HG02938 (cell line): ENCODE data around the gene CNMD.

Experiments used
- ATAC-seq: cut with Tn5 transposase; IDR thresholded peaks from one replicate; pipeline ENCODE4 v1.9.1; 2021; ENCODE audit warnings: mild to moderate bottlenecking, moderate library complexity; ENCODE audit not compliant: unreplicated experiment

CNMD gene

DNA sequence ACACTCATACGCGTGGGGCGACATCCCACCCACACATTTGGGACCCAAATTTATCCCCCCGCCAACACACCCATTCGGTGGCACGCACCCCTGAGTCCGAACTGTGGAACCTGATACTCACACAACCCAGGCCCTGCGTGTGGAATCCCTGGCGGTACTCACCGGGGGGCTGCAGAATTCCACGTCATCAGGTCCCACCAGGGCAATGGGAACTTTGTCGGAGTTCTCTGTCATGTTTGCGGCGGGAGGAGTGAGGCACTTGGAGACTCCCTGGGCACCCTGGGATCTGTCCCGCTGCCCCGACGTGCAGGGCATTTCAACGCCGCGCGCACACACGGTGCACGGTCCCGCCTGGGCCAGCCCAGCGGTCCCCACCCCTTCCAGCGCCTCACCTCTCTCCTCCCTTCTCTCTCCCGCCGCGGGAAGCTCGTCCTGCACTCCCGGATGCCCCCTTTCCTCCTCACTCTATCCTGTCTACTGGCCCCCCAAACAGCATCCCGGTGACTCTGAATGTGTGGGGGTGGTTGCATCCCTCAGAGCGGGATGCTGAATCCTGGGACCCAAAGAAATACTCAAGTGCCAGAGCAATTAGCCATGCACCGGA, at the start of gene CNMD:
CNMD (minus strand) TSS at position 353 of the 604 bp plus-strand sequence; CDS start at position 234, 119 bp downstream.
- no peak for ATAC-seq

GRCh38 chr13:52788011-52788410, 48.4 kb upstream of the CNMD start:
- ATAC-seq, result no peak

DNA sequence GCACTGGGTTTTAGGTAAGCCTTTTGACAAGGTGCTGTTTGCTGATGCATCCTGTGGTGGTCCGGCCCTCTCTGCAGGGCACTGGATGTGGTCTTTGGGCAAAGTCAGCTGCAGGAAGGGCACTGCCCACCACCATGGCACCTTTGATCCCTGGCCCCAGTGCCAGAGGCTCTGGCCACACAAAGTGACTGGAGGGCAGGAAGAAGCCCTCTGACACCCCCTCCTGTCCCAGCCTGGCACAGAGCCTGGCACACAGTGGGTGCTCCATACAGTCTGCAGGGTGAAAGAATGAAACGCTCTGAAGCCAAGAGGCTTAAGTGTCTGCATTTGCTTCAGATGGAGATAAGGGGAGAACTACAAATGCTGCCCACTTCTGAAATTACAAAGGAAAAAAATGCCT, 47.6 kb upstream of the CNMD start:
- ATAC-seq, result no peak

- no peak for ATAC-seq
Measured at GRCh38 chr13:52786766-52787165, 47.1 kb upstream of the CNMD start.

DNA sequence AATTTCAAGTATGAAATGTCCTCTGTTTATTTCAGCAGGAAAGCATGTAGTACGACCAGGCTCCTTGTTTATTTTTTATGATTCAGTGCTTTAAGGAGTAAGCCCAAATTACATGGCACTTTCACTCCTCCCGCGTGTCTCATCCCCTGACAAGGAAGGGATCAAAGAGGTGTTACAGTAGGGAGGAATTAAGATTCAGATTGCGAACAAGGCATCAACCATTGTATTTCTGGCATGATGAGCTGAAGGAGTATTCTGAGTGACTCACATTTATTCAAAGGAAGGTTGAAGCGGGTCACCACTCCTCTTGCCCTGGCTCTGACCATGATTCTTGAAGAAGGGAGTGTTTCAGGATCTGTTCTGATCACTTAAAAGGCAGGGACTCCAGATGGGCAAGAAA, 46.1 kb upstream of the CNMD start:
- ATAC-seq, result no peak

DNA sequence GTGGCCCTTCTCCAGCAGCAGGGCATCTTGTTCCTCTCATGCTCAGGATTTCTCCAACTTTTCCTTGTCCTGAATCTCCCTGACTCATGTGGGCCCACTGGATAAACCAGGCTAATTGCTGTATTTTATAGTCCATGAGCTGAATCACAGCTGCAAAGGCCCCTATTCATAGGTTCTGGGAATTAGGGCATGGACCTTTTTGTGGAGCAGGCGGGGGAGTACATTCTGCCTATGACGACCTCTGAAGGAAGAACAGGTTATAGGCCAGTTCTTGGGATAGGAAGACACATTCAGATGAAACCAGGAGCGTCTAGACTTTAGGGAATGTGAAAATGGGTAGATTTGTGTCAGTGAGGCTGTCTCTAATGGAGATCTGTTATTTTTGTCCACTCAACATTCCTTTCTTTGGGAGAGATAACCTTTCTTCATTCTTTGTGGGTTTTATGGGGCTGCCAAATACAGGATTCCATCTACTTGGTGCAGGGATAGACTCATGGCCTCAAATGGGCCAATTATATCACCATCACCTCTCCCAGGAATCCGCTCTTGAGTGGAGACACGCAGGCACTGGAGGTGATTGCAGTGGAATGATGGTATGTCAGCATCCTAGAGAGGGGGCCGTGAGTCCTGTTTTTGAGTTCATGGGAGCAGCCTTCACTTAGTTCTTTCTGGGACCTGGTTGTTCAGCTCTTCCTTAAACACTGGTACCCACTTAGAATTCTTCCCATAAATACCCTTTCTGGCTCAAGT, 45.1 kb upstream of the CNMD start:
- ATAC-seq, result no peak

DNA sequence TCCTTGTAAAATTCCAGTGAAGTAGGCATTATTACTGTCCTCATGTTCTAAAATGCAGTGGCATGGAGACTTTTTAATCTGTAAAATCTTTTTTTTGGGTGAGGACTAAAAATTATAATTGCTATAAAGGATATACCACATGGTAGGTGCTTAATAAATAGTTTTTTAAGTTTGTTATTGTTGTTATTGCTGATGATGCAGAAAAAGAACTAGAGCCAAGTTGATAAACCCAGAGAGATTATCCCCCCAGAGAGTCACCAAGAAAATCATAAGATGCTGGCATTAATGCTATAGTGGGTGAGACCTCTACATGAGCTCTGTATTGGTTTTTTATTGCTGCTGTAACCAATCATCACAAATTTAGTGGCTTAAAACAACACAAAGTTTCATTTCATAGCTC, 44.3 kb upstream of the CNMD start:
- no peak for ATAC-seq

DNA sequence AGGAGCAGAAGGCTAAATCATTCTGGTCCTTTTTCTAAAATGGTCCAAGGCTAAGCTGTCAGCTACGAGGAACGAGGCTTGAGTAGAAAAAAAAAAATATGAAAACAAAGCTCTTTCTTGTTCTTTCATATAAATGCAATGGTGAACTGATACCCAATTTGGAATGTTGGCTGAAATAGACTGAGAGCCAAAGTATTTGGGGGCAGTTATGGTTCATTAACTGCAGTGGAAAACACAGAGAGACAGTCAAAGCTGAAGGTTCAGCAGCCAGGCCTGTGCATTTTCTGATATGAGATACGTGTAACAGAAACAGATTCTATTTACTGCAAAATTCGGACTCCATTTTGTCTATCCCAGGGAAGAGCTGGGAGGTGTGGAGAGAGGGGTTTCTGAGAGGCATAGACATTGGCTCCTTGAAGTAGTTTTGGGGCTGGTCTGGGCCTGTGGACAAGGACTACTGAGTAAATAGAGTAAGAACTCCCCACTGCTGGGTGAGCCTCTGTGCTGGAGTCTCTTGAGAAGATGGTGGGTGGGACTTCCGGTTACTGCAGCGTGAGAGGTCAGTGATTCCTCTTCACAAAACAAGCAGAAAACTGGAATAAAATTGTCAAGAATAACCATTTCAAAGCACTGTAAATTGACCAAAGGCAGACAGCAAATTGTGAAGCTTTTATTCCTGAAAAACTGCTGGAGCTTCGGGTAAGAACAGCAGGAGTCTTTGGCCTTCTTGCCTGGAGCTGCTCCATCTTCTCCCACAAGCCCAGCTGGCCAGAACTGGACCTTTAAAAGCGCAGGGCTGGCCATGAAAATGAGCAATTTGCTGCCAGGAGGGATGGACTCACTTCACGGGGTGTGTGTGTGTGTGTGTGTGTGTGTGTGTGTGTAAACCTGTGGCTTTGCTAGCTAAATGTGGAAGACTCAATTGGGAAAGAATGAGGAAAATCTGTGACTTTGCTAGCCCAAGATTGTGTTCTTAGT, 43.1 kb upstream of the CNMD start:
- no peak for ATAC-seq

DNA sequence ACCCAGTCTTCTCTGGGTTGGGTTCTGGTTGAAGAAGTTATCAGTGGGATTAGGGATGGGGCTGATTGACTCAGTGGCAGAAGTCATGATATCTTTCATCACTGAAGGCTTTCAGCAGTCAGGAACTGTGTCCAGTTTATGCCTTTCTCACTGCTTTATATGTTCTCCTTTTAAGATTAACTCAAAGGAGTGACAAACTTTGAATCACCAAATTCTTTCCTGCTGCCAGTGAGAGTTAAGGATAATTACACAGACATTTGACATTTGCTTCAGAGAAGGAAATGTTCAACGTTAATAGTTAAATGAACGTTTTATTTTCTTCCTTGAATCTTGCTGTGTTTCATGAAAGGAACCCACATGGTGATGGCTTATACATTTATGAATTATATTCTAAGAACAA, 41.0 kb upstream of the CNMD start:
- no peak for ATAC-seq

- no peak for ATAC-seq
Measured at GRCh38 chr13:52780092-52780491, 40.5 kb upstream of the CNMD start.

- no peak for ATAC-seq
Measured at GRCh38 chr13:52779103-52779502, 39.5 kb upstream of the CNMD start.

DNA sequence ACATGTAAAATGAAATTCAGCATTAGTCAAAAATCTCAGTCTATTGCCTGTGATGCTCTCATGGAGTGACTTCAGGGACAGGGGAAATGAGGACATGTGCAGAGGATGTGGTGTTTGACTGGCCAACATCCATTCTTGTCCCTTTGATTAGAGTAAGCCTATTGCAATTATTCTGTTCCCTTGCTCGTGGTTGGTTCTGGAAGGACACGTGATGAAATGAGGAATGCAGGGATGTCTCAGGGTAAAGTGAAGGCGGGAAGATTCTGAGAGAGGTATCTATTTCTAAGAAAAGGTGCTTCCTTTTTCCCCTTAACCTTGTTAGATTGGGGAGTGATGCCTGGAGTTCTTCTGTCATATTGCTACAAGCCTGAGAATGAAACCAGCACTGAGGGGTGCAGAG, 37.1 kb upstream of the CNMD start:
- ATAC-seq, result no peak

DNA sequence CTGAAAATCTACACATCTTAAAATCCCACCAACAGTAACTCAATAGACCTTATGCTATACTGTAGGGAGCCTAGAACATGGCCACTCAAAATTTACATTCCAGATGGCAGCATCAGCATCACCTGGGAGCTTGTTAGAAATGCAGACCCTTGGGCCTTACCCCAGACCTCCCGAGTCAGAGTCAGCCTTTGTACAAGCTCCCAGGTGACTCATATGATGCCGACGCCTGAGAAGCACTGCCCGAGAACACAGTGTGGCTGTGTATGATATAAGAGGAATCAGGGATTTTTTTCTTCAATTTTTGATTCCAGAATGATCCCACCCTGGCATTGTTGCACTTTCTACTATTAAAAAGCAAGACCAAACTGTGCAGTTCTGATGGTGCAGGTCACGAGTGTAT, 35.9 kb upstream of the CNMD start:
- no peak for ATAC-seq

- no peak for ATAC-seq
Measured at GRCh38 chr13:52767949-52768516, 28.4 kb upstream of the CNMD start.

DNA sequence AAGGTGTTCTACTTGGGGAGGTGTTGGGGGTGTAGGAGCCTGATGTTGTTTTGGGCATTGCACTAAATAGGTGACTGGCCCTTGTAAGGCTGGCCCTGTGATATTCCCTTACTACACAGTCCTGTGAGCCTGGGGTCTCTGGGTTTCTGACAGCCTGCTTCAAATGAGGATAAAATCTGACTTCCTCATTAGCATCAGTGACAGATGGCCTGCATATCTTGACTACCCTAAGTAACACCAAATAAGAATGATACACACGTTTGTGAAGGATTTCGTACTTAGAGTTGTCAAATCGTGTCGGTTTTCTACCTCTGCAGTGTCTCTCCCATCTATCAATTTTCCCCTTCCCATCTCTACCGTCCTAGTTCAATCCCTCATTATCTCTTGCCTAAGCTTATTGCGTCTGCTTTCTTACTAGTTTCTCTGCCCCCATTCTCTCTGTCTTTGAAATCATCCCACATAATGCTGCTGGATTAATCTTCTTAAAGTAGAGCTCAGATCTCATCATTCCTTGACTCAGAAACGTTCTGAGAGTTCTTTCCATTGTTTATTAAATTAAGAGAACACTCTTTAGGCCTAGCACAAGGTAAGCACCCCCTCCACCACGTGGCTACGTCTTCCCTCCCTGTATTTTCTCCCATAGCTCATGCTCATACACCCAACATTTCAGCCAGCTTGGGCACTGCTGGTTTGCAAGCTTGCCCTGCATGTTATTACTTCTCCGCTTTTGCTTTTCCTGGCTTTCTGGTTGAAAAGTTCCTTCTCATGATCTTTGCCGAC, 26.2 kb upstream of the CNMD start:
- no peak for ATAC-seq

DNA sequence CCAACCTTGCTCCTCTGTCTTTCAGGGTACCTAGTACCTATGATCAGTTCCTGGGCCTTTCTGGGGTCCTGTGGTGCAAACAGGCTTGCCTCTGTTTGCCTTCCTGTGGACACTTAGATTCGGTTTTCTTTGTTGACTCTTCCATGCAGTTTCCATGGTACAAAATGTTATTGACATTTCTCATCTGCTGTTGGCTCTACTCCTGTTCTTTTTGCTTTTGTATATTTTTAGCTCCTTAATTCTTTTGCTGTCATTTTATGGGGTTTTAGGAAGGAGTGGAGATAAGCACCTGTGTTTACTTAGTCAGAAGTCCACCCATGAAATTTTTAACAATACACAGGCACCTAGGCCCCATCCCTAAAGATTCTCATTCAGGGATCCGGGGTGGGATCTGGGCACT, 20.5 kb upstream of the CNMD start:
- no peak for ATAC-seq

DNA sequence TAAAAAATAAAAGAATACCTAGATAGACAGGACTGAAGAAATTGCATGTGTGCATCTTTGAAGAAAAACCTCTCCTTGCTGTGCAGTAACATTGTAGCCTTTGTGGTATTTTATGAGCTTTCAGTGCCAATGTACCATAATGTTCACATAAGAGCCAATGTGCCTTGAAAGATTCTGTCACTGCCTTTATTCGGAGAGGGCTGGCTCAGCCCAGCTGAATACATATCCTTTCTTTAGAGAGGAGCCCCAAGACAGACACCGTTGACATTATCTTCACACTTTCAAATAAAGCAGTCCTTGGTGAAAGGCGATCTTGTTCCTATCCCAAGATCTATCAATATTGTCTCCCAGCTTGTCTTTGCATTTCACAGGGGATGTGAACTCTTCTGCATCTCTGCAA, 18.5 kb upstream of the CNMD start:
- ATAC-seq, result no peak

DNA sequence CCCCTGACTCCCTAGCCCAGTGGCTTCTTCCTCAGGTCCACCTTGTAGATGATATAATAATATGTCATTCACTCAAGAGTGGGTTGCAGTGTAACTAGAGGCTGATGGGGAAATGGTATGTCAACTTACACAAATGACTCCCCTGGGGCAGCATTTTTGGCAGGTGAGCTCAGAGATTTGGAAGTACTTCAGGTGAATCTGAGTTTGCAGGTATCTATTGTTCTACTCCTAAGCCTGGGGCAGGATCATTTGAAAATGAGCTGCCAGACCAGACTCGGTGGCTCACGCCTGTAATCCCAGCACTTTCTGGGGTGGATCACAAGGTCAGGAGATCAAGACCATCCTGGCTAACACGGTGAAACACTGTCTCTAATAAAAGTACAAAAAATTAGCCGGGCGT, 11.6 kb upstream of the CNMD start:
- no peak for ATAC-seq

GRCh38 chr13:52750713-52751112, 11.1 kb upstream of the CNMD start:
- no peak for ATAC-seq

DNA sequence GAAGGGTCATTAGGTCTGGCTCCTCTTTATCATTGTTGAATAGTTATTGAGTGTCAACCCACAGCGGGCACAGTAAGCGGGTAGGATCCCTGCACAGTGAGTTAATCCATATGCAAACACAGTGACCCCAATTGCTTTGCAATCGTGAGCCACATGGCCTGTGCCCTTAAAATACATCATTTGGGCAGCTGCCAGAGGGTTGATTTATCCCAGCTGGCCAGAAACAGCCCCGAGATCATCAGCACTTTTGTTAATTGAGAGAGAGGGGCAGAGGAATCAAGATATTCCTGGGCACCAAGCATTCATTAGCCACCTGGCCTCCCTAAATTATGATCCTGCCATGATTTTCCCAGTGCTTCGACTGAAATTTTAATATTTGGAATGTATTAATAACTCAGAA, 9.8 kb upstream of the CNMD start:
- ATAC-seq, result no peak

DNA sequence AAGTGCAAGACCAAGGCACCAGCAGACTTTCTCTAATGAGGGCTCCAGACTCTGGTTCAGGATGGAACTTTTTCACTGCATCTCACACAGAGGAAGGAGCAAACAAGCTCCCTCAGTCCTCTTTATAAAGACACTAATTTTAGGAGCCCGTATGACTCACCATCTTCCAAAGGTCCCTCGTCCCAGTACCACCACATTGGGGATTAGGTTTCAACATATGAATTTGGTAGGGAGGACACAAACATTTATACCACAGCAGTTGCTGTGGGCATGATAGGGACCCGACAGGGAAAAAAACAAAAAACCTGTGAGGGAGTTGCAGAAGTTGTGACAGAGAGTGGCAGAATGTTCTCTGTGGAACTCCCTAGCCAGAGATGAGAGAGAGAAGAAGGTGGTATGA, 6.5 kb upstream of the CNMD start:
- no peak for ATAC-seq
